ENCODE measurements around the gene NREP.

Gene NREP

GRCh38 chr5:111790295-111790694 lies 33.3 kb upstream of the NREP start:
- DNase-seq (ENCODE audit: low spot score): no peak
- no peak for TF ChIP-seq CTCF (IDR thresholded peaks at IDR 0.05; ENCODE audit: extremely low read depth, missing control alignments)

- TF ChIP-seq CTCF (IDR thresholded peaks at IDR 0.05; ENCODE audit: extremely low read depth, missing control alignments): no peak
- no peak for DNase-seq (ENCODE audit: low spot score)
Observed at GRCh38 chr5:111787006-111787405, 30.0 kb upstream of the NREP start.

GRCh38 chr5:111784491-111785181 lies 27.6 kb upstream of the NREP start:
- DNase-seq (ENCODE audit: low spot score): no peak
- TF ChIP-seq CTCF (IDR thresholded peaks at IDR 0.05; ENCODE audit: extremely low read depth, missing control alignments): no peak

GRCh38 chr5:111783537-111783936 lies 26.5 kb upstream of the NREP start:
- no peak for TF ChIP-seq CTCF (IDR thresholded peaks at IDR 0.05; ENCODE audit: extremely low read depth, missing control alignments)
- no peak for DNase-seq (ENCODE audit: low spot score)

GRCh38 chr5:111782216-111782615 lies 25.2 kb upstream of the NREP start:
- no peak for TF ChIP-seq CTCF (IDR thresholded peaks at IDR 0.05; ENCODE audit: extremely low read depth, missing control alignments)
- no peak for DNase-seq (ENCODE audit: low spot score)

- no peak for DNase-seq (ENCODE audit: low spot score)
- no peak for TF ChIP-seq CTCF (IDR thresholded peaks at IDR 0.05; ENCODE audit: extremely low read depth, missing control alignments)
Observed at GRCh38 chr5:111781200-111781599, 24.2 kb upstream of the NREP start.

GRCh38 chr5:111779922-111780292 lies 22.9 kb upstream of the NREP start:
- TF ChIP-seq CTCF (IDR thresholded peaks at IDR 0.05; ENCODE audit: extremely low read depth, missing control alignments): no peak
- no peak for DNase-seq (ENCODE audit: low spot score)
